Suprapubic skin (tissue), 4 donors: ENCODE measurements around the gene CEP78.

Source experiments
- CTCF ChIP-seq, 2 donors: fragments of 200-600 bp in 1 of 2; fragments of 450-650 bp in 1 of 2; sonication (generic) in 1 of 2; IDR thresholded peaks; one replicate each; pipeline ENCODE4 v1.5.1; 2016 to 2019; ENCODE audit warnings: antibody characterized with exemption in 2 of 2, mild to moderate bottlenecking in 1 of 2, moderate library complexity in 1 of 2
- EP300 ChIP-seq: sonication (generic); formaldehyde crosslinking; IDR thresholded peaks from one replicate; pipeline ENCODE4 v1.6.1; 2017; ENCODE audit warnings: antibody characterized with exemption
- POLR2AphosphoS5 ChIP-seq, 3 donors: sonication (generic); formaldehyde crosslinking; IDR thresholded peaks; one replicate each; pipeline ENCODE4 v1.6.1; 2017; ENCODE audit warnings: antibody characterized with exemption in 3 of 3

GRCh38 chr9:78300209-78300608, 64.3 kb downstream of the CEP78 start:
- no peak for TF ChIP-seq POLR2AphosphoS5 (IDR thresholded peaks at IDR 0.05)
- TF ChIP-seq EP300: no peak
- no peak for TF ChIP-seq CTCF (IDR thresholded peaks at IDR 0.05)
